Breast epithelium (tissue), 4 donors: ENCODE measurements around the gene LTV1. TPM values are rescaled to one million over a fixed set of nuclear protein-coding genes. Genes with fewer than 3 reads are reported as not detected.

Experiments used
- DNase-seq, 2 donors: peaks; one replicate each; pipeline ENCODE4 v3.0.0-alpha.2; 2019; ENCODE audit warnings: low spot score in 2 of 2
- H3K27ac ChIP-seq, 2 donors: fragments of 200-600 bp; sonication (generic) in 1 of 2; one replicate each; pipeline ENCODE4 v1.5.1; 2016 to 2019; ENCODE audit warnings: mild to moderate bottlenecking in 1 of 2
- H3K27me3 ChIP-seq, 2 donors: fragments of 200-600 bp; sonication (generic) in 1 of 2; one replicate each; pipeline versions ENCODE4 v1.5.1 to v1.6.0; 2017 to 2019; ENCODE audit warnings: control low read depth in 1 of 2, mild to moderate bottlenecking in 1 of 2
- H3K36me3 ChIP-seq: fragments of 200-600 bp; one replicate; pipeline ENCODE4 v1.5.1; 2019
- H3K4me1 ChIP-seq, 2 donors: fragments of 200-600 bp; sonication (generic); one replicate each; pipeline ENCODE4 v1.5.1; 2016 to 2019; ENCODE audit warnings: control low read depth in 1 of 2
- H3K4me3 ChIP-seq, 3 donors: fragments of 200-600 bp; sonication (generic); 1 replicate in 2 of 3; 2 replicates in 1 of 3; pipeline ENCODE4 v1.5.1; 2016 to 2019; ENCODE audit warnings: mild to moderate bottlenecking in 3 of 3, moderate library complexity in 2 of 3
- H3K9me3 ChIP-seq, 2 donors: fragments of 200-600 bp; sonication (generic) in 1 of 2; one replicate each; pipeline ENCODE4 v1.5.1; 2016 to 2019; ENCODE audit warnings: control low read depth in 1 of 2
- CTCF ChIP-seq, 3 donors: fragments of 450-650 bp; IDR thresholded peaks; one replicate each; pipeline ENCODE4 v1.5.1; 2016 to 2017; ENCODE audit warnings: antibody characterized with exemption in 3 of 3, mild to moderate bottlenecking in 3 of 3, moderate library complexity in 3 of 3
- POLR2A ChIP-seq: fragments of 450-650 bp; IDR thresholded peaks from one replicate; pipeline ENCODE4 v1.6.1; 2016; ENCODE audit warnings: antibody characterized with exemption, mild to moderate bottlenecking, moderate library complexity
- POLR2AphosphoS5 ChIP-seq, 3 donors: sonication (generic); formaldehyde crosslinking; IDR thresholded peaks; one replicate each; pipeline ENCODE4 v1.6.1; 2017; ENCODE audit warnings: antibody characterized with exemption in 3 of 3
- intact Hi-C: fragments of 100-400 bp; cut with DNase I; formaldehyde crosslinking; loops from one replicate; pipeline ENCODE4 v1.15.1; 2023; ENCODE audit warnings: low total_unique reads
- total RNA-seq, 3 donors: library from RNA; depleted of rRNA; stranded (reverse); fragments of >200 nt; gene quantifications; one replicate each; pipeline ENCODE4 v1.1.0, GENCODE V29; 2016

Gene LTV1
- total RNA-seq, 3 donors from 2014 or later = 16.2 to 22.0 (median 16.7) TPM

- DNase-seq = no peak
- H3K27me3 ChIP-seq = no peaks in the 10 kb centered on the region
- intact Hi-C loops = no loop called here
- no peaks in the 10 kb centered on the region for H3K36me3 ChIP-seq
- H3K4me1 ChIP-seq = no peaks in the 10 kb centered on the region
- H3K9me3 ChIP-seq = peaks cover 0 to 15% of the 10 kb centered on the region in 2 donors
- TF ChIP-seq POLR2A (no peak), CTCF (IDR thresholded peaks at IDR 0.05) (no peak), POLR2AphosphoS5 (IDR thresholded peaks at IDR 0.05) (no peak)
- peak overlapping the region in 1 of 2 donors; percentile 12 for H3K27ac ChIP-seq
- H3K4me3 ChIP-seq = no peak overlapping the region
Observed at GRCh38 chr6:143882401-143882930, 39.3 kb downstream of the LTV1 start.

GRCh38 chr6:143884216-143884900, 41.2 kb downstream of the LTV1 start:
- intact Hi-C loops = no loop called here
- Histone ChIP-seq H3K4me1 (no peaks in the 10 kb centered on the region), H3K27me3 (no peaks in the 10 kb centered on the region), H3K4me3 (no peak overlapping the region), H3K9me3 (no peaks in the 10 kb centered on the region), H3K36me3 (no peaks in the 10 kb centered on the region), H3K27ac (peak overlapping the region in 1 of 2 donors; percentile 40)
- no peak for DNase-seq
- no peak for TF ChIP-seq CTCF (IDR thresholded peaks at IDR 0.05)
- TF ChIP-seq POLR2AphosphoS5 (IDR thresholded peaks at IDR 0.05) = no peak
- TF ChIP-seq POLR2A = no peak

GRCh38 chr6:143885116-143885515, 42.0 kb downstream of the LTV1 start:
- TF ChIP-seq POLR2A (no peak), POLR2AphosphoS5 (IDR thresholded peaks at IDR 0.05) (no peak), CTCF (IDR thresholded peaks at IDR 0.05) (no peak)
- no peaks in the 10 kb centered on the region for H3K9me3 ChIP-seq
- no peak overlapping the region for H3K4me3 ChIP-seq
- no peaks in the 10 kb centered on the region for H3K4me1 ChIP-seq
- no peak for DNase-seq
- H3K36me3 ChIP-seq = no peaks in the 10 kb centered on the region
- intact Hi-C loops = no loop called here
- no peak overlapping the region for H3K27ac ChIP-seq
- H3K27me3 ChIP-seq = no peaks in the 10 kb centered on the region

- H3K36me3 ChIP-seq = no peaks in the 10 kb centered on the region
- H3K27me3 ChIP-seq = no peaks in the 10 kb centered on the region
- no peaks in the 10 kb centered on the region for H3K9me3 ChIP-seq
- no peak for DNase-seq
- no peak overlapping the region for H3K27ac ChIP-seq
- no peak for TF ChIP-seq CTCF (IDR thresholded peaks at IDR 0.05)
- no peak for TF ChIP-seq POLR2A
- TF ChIP-seq POLR2AphosphoS5 (IDR thresholded peaks at IDR 0.05) = no peak
- no peak overlapping the region for H3K4me3 ChIP-seq
- no peaks in the 10 kb centered on the region for H3K4me1 ChIP-seq
- intact Hi-C loops = no loop called here
Observed at GRCh38 chr6:143894655-143895054, 51.5 kb downstream of the LTV1 start.

GRCh38 chr6:143896126-143896860, 53.2 kb downstream of the LTV1 start:
- intact Hi-C loops = no loop called here
- Histone ChIP-seq H3K36me3 (no peaks in the 10 kb centered on the region), H3K4me3 (no peak overlapping the region), H3K27ac (peak overlapping the region; percentile 33 to 72), H3K9me3 (no peaks in the 10 kb centered on the region), H3K27me3 (no peaks in the 10 kb centered on the region), H3K4me1 (no peaks in the 10 kb centered on the region)
- peak in 1 of 2 donors; percentile 26 for DNase-seq
- TF ChIP-seq POLR2AphosphoS5 (IDR thresholded peaks at IDR 0.05) = no peak
- no peak for TF ChIP-seq CTCF (IDR thresholded peaks at IDR 0.05)
- TF ChIP-seq POLR2A = no peak
